Thyroid gland (tissue), 4 donors: ENCODE results near the gene SERINC4.

Experiments used
- CTCF ChIP-seq, 6 experiments: fragments of 200-600 bp in 3 of 6; fragments of 450-650 bp in 3 of 6; sonication (generic) in 3 of 6; IDR thresholded peaks; one replicate each; pipeline ENCODE4 v1.5.1; 2016 to 2019; ENCODE audit warnings: antibody characterized with exemption in 6 of 6, mild to moderate bottlenecking in 2 of 6, inconsistent platforms in 1 of 6, moderate library complexity in 1 of 6
- POLR2A ChIP-seq, 2 donors: fragments of 450-650 bp; IDR thresholded peaks; one replicate each; pipeline ENCODE4 v1.6.1; 2017; ENCODE audit warnings: antibody characterized with exemption in 2 of 2, mild to moderate bottlenecking in 2 of 2, moderate library complexity in 1 of 2

GRCh38 chr15:43792761-43793476 is 7.1 kb downstream of the SERINC4 start:
- TF ChIP-seq CTCF (IDR thresholded peaks at IDR 0.05) = no peak
- no peak for TF ChIP-seq POLR2A (IDR thresholded peaks at IDR 0.05)
